ENCODE measurements around the gene TAF10.

Gene TAF10

DNA sequence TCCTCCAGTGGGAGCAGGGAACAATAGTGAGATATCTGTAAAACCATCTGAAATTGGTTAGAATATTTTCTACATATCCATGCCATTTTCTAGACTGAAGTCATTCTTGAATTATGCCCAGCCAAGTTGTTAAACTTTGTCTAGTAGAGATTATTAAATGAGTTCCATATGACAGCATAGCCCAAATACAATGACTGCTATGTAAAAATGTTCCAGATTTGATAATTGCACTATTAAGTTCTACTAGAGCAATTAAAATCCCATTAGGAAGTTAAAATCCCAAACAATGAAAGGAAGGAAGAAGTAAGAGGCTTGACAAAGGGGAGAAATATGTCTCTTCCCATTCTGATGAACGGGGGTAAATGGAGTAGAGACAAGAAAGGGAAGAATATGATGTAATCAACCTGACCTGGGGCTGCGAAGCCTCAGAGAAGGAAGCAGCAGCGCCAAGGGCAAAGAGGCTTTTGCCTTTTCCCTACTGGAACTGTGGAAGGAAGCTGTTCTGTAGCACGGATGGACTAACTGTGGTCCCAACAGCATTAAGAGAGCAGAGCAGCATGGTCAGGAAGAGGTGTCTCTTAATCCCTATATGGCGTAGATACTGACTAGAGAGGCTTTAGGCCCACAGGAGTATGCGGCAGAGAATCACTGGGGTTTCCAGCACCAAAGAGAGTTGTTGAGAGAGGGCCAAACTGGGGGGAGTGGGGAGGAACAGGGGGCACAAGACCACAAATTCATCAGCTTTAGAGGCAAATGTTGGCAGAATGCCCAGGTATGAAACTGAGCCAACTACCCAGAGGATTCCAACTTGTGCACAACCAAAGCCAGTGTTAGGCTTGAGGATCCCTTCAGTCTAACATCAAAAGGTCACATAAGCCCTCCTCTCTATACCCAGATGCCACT lies 35.3 kb downstream of the TAF10 start:
- DNase-seq = no peak

DNA sequence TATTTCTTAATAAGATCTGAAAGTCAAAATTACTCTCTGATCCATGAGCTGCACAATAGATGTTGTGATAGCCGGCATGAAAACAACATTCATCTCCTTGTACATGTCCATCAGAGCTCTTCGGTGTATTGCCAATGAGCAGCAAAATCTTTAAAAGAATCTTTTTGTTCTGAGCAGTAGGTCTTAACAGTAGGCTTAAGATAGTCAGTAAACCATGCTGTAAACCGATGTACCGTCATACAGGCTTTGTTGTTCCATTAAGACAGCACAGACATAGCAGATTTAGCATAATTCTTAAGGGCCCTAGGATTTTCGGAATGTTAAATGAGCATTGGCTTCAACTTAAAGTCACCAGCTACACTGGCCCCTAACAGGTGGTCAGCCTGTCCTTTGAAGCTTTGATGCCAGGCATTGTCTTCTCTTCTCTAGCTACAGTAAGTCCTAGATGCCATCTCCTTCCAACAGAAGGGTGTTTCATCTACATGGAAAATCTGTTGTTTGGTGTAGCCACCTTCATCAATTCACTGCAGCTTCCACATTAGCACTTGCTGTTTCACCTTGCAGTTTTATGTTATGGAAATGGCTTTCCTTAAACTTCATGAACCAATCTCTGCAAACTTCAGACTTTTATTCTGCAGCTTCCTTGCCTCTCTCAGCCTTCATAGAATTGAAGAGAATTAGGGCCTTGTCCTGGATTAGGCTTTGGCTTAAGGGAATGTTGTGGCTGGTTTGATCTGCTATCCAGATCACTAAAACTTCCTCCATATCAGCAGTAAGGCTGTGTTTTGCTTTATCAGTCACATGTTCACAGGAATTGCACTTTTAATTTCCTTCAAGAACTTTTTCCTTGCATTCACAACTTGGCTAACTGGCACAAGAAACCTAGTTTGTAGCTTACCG lies 37.0 kb downstream of the TAF10 start:
- no peak for DNase-seq

DNA sequence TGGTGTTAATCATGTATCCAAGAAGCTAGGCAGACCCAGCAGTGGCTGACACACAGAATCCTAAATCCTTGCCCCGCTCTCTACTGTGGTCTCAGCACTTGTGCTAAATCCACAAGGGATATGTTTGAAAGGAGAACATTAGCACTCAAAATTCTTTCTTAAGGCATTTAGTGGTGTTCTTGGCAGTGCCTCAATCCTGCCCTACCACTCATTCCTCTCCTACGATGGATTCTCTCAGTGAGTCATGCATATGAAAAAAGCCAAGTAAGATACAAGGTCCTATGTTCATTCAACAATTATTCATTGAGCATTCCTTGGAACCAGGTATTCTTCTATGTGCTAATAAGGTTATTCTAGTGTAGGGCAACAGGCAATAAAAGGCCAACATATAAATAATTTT lies 39.8 kb downstream of the TAF10 start:
- DNase-seq = no peak

DNA sequence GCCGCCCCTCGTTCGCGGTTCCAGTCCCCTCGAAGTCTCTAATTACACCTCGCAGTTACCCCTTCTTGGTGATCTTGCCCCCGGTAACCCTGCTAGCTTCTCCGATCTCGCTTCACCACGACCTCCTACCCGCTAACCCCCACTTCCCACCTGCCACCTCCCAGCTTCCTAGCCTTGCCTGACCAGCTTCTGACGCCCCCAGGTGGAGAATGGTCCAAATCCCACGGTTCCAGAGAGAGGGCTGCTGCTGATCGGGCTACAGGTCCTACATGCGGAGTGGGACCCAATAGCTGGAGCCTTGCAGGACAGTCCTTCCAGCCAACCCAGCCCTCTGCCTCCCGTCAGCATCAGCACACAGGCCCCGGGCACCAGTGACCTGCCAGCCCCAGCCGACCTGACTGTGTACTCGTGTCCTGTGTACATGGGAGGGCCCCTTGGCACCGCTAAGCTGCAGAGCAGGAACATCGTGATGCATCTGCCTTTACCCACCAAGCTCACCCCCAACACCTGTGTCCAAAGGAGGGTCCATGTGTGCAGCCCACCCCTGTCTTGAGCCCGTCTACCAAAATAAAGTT lies 40.5 kb downstream of the TAF10 start:
- DNase-seq = no peak

DNA sequence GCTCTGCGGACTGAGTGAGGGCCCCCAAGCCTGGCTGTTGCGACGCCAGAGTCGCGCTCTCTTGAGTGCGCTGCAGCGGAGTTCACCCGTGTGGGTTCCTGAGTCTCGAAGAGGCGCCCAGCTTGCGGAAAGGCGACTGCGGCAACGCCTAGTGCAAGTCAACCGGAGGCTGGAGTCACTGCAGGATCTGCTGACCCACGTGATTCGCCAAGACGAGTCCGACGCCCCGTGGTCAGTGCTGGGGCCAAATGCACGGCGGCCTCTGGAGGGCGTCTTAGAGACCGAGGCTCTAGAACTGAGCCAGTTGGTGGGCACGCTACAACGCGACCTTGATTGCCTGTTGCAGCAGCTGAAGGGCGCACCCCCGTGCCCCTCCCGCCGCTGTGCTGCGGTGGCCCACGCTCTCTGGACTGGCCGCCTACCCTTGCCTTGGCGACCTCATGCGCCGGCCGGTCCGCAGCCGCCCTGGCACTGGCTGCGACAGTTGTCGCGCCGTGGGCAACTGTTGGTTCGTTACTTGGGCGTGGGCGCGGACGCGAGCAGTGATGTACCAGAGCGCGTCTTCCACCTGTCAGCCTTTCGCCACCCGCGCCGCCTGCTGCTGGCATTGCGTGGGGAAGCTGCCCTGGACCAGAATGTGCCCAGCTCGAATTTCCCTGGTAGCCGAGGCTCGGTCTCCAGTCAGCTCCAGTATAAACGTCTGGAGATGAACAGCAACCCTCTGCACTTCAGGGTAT lies 41.2 kb downstream of the TAF10 start:
- DNase-seq = no peak

DNA sequence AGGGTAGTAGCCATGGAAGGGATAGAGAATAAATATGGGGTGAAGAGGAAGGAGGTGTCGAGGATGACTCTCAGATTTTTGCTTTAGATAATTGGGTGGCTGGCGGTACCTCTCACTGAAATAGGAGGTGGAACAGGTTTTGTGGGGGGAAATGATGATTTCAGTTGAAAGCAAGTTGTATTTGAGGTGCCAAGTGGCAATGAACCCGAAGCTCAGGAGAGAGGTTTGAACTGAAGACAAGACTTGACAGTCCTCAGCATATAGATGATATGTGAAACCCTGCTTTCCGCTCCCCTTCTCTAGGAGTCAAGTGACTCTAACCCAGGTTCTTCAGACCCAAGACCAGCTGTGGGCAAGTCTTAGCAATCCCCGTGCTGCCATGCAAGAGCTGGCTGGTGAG lies 42.3 kb downstream of the TAF10 start:
- DNase-seq = no peak

DNA sequence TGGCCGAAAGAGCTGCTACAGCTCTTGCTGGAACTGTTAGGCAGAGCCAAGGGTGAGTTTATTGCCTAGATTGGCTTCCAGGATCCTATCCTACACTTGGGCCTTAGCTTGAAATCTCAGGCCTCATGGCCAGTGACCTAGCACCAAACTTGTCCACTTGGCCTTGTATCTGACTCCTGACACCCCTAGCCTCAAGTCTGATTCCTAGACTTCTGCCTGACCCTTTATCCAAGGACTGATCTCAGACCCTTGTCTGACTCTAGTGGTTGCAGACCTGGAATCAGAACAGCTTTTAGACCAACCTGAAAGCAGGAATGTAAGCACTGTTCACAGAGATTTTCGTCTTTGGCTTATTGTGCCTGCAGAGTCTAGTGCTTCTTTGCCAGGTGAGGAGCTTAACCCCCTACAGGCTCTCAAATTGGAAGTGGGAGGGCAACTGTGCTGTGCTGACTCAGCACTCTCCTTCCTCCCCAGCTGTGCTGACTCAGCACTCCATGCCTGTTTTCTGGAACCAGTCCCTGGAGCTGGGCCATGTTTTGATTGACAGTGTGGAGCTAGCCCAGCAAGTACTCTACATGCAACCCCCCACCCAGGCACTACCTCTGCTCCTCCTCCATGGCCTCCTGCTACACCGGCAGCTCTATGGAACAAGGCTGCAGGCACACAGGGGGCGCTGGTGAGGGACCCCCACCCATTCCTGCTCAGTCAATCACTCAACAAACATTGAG lies 43.7 kb downstream of the TAF10 start:
- no peak for DNase-seq

DNA sequence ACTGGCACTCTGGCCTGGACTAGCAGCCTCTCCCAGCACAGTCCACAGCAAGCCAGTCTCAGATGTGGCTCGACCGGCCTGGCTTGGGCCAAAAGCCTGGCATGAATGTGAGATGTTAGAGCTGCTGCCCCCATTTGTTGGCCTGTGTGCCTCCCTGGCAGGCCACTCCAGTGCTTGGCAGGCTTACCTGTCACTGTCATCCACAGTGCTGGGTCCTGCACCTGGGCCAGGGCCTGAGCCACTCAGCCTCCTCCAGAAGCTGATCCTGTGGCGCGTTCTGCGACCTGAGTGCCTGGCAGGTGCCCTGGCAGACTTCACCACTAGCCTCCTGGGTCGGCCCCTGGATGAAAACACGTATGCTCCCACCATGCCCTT lies 44.7 kb downstream of the TAF10 start:
- no peak for DNase-seq

DNA sequence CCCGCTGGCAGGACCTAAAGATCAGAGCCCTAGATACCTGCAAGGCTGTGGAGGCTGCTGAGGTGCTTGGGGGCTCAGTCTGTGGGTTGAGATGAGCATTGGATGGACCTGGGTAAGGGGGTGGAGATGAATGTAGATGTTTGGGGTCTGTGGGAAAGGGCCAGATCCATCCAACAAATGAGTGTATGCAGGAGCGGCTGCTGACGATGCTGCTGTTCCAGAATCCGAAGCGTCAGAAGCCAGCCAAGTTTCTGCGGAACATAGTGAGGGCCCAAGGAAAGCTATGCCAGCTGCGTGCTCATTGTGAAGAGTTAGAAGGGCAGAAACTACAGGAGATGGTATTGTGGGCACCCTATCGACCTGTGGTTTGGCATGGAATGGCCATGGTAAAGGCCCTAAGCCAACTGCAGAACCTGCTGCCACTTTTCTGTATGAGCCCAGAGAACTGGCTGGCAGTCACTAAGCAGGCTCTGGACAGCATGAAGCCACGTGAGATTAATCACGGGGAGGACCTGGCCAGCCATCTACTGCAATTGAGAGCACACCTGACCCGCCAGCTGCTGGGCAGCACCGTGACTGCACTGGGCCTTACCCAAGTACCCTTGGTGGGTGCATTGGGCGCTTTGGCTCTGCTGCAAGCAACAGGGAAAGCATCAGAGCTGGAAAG lies 45.2 kb downstream of the TAF10 start:
- DNase-seq = no peak

DNA sequence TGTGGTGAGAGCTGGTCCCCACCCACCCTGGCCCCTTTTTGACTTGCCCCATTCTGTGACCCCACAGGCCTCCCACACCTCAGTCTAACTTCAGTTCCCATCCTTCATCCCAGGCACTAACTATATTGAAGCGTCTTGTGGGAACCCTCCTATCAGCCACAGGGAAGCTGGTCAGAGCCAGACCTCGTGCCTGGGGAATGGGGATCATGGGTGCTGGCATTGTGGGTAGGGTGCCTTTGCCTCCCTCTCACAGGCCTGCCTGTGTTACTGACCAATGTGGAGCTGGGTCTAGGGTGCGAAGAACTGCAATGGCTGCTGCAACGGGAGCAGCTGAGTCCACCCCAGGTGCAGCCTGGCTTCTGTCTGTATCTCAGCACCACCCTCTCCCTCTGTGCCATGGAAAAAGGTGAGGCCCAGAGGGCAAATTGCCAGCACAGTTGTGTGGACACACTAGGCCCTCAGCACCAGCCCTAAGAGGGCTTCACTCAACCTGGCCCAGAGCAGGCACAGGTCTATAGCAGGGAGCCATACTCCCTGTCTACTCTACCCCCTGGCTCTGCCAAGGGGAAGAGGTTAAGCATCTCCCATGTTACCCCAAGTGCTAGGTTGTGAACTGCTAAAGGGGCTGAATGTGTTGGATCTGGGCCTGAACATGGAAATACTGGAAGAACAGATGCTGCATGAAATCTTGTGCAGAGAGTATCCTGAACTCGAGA lies 45.9 kb downstream of the TAF10 start:
- DNase-seq = no peak

DNA sequence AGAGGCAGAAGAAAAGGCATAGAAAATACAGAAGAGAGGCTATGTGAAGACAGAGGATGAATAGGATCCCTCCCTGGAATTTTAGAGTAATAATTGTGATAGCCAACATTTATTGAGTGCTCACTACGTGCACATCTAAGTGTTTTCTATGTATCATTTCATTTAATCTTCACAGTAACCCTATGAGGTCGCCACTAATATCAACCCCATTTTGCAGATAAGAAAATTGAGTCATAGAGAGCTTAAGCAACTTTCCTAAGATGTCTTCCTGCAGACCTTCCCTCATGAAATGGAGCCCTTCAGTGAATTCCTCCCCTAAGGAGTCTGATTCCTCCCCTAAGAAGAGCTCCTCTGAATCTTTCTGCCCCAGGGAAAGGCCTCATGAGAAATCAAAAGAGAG lies 46.7 kb downstream of the TAF10 start:
- no peak for DNase-seq

DNA sequence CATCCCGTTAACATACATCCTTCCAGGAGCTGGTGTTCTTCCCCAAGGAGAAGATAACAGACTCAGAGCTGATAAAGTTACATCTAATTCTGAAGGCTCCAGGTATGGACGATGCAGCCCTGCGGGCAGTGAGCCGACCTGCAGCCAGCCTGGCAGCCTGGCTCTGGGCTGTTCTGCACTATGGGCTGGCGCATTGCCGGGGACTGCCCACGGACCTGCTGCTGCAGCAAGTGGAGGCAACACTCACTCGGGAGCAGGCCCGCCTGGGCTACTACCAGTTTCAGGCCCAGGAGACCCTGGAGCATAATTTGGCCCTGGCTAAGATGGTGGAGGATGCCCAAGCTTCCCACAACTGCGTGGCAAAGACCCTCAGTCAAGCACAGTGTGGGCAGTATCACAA lies 48.3 kb downstream of the TAF10 start:
- no peak for DNase-seq

DNA sequence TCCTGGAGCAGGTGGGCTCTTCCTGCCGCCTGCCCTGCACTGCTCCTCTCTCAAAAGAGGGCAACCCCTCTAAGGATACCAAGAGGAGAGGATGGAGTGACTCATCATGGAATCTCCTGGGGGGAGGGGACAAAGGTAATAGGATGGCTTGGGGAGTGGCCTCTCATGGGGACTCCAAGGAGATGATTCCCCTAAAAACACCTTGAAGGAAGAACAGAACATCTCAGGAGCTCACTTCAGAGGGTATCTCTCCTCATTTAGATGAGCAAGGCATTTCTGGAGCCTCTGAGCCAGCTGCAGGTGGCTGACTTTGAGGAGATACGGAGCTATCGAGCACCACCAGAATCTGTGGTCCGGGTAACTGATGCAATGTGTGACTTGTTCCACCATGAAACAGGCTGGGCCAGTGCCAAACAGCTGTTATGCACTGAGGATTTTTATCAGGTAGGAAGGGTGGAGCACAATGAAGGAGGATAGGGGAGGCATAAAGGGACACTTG lies 48.8 kb downstream of the TAF10 start:
- no peak for DNase-seq

DNA sequence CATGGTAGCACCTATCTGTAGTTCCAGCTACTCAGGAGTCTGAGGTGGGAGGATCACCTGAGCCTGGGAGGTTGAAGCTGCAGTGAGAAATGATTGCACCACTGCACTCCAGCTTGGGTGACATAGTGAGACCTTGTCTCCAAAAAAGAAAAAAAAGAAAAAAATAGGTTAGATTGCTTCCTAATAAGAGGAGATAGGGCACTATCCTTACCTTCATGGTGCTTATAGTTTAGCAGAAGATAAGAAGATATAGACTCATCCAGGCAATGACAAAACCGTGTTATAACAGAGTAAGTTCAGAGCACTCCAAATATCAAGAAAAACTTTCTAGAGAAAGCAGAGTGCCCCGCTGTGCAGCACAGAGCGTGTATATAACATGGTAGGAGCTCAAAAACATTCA lies 50.7 kb downstream of the TAF10 start:
- no peak for DNase-seq
